ENCODE results near the gene GRAP2. TPM values are rescaled to one million over a fixed set of nuclear protein-coding genes. Genes with fewer than 3 reads are reported as not detected.

Gene GRAP2
- total RNA-seq, 1 donor from 2014 or later = 4.2 TPM

DNA sequence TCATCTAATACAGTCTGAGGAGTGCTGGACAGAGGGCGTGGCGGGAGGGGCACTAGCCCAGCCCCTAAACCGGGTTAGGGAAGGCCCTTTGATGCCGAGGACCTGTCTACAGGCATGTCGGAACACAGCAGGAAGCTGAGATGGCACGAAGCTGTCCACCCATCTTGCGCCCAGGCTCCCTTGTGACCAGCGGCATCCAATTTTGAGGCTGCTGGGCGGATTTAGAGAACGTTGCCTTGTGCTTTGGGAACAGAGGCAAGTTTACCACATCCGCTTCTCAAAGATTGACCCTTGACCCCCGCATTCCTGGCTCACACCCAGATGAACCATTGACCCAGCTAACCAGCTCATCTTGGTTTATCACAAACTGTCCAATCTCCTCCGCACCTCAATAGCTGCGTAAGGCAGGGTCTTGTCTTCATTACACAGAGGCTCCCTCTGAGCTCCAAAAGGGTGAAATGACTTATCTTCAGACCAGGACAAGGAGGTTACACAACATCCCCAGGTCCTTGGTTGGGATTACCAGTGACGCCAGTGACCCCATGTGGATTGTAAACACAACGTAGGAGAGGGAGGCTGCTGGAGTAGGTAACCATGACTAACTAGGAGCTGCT, 98.4 kb downstream of the GRAP2 start:
- peaks cover 29% of the 10 kb centered on the region for H3K27me3 Mint-ChIP-seq
- H3K4me3 Mint-ChIP-seq = no peak overlapping the region
- no peak overlapping the region for H3K27ac Mint-ChIP-seq
- H3K4me1 Mint-ChIP-seq = no peaks in the 10 kb centered on the region
- no peak for TF ChIP-seq CTCF (IDR thresholded peaks at IDR 0.05)
- POLR2A ChIA-PET = no interaction called here
- intact Hi-C loops (cut with micrococcal nuclease) = no loop called here
- CTCF ChIA-PET = interaction anchor here (0.8 kb wide), 1 partner anchor 52 kb away, joined by 3 read pairs; no protein-coding TSS in a partner anchor
- ATAC-seq (ENCODE audit: low read depth) (no peak), DNase-seq (no peak)
- no peaks in the 10 kb centered on the region for H3K9me3 Mint-ChIP-seq
- no peaks in the 10 kb centered on the region for H3K36me3 Mint-ChIP-seq (ENCODE audit: low read depth)

GRCh38 chr22:40000171-40000570, 99.3 kb downstream of the GRAP2 start:
- peaks cover 31% of the 10 kb centered on the region for H3K27me3 Mint-ChIP-seq

GRCh38 chr22:40001106-40001505, 100.2 kb downstream of the GRAP2 start:
- ATAC-seq (ENCODE audit: low read depth) (no peak), DNase-seq (no peak)
- Mint-ChIP-seq H3K4me3 (no peak overlapping the region), H3K27me3 (peaks cover 27% of the 10 kb centered on the region), H3K36me3 (ENCODE audit: low read depth) (no peaks in the 10 kb centered on the region), H3K4me1 (no peaks in the 10 kb centered on the region), H3K27ac (no peak overlapping the region), H3K9me3 (no peaks in the 10 kb centered on the region)
- intact Hi-C loops (cut with micrococcal nuclease) = no loop called here
- ChIA-PET CTCF (interaction anchor here (2.0 kb wide), 1 partner anchor 24 kb away, joined by 7 read pairs; no protein-coding TSS in a partner anchor), POLR2A (interaction anchor here (0.6 kb wide), 1 partner anchor 448 kb away, joined by 6 read pairs; no protein-coding TSS in a partner anchor)
- TF ChIP-seq CTCF (IDR thresholded peaks at IDR 0.05) = no peak

More at GRCh38 chr22:40000171-40000570, 99.3 kb downstream of the GRAP2 start:
- H3K36me3 Mint-ChIP-seq (ENCODE audit: low read depth) = no peaks in the 10 kb centered on the region
- ChIA-PET CTCF (interaction anchor here (2.0 kb wide), 1 partner anchor 25 kb away, joined by 7 read pairs; no protein-coding TSS in a partner anchor), POLR2A (interaction anchor here (0.6 kb wide), 1 partner anchor 1085 kb away, joined by 6 read pairs; no protein-coding TSS in a partner anchor)
- ATAC-seq (ENCODE audit: low read depth) = no peak
- intact Hi-C loops (cut with micrococcal nuclease) = no loop called here
- H3K4me1 Mint-ChIP-seq = no peaks in the 10 kb centered on the region
- TF ChIP-seq CTCF (IDR thresholded peaks at IDR 0.05) = no peak
- H3K27ac Mint-ChIP-seq = no peak overlapping the region
- no peak overlapping the region for H3K4me3 Mint-ChIP-seq
- H3K9me3 Mint-ChIP-seq = no peaks in the 10 kb centered on the region
- DNase-seq = no peak

DNA sequence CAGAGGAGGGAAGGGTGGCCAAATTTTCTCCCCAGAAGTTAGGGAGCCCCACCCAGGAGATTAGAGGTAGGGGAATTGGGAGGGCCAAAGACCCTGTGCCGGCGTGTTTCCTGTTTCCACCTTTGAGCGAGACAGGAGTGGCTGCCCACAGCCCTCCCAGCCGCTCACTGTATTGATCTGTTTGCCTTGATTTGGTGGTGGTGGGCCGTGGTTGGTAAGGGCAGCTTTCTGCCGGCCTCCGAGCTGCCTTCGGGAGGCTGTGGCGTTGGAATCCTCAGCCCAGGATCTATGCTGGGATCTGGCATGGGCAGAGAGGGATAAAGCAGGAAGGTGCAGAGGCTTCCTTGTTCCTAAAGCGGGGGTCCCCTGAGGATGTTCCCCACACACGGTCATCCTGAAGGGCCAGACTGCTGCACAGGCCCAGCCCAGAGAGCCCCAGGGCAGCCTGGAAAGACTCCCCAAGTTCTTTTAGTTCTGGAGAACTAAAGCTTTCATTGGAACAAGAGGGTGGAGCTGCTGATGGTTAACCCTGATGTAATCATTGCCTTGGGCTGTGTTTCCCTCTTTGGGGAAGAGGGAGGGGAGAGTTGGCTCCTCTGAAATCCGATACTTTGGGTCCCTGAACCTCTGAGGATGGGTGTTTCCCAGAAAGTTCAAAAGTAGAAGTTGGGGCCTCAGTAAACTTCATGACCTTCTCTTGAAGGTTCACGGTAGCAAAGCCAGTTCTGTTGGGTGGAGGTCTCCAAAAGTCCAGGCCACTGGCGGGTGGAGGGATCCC, 101.1 kb downstream of the GRAP2 start:
- CTCF ChIA-PET = interaction anchor here (2.0 kb wide), 1 partner anchor 23 kb away, joined by 7 read pairs; no protein-coding TSS in a partner anchor
- TF ChIP-seq CTCF (IDR thresholded peaks at IDR 0.05) = no peak

More for the DNA sequence above, 101.1 kb downstream of the GRAP2 start:
- Mint-ChIP-seq H3K4me1 (no peaks in the 10 kb centered on the region), H3K27ac (no peak overlapping the region), H3K9me3 (no peaks in the 10 kb centered on the region), H3K36me3 (ENCODE audit: low read depth) (no peaks in the 10 kb centered on the region), H3K4me3 (no peak overlapping the region), H3K27me3 (peaks cover 25% of the 10 kb centered on the region)
- DNase-seq (no peak), ATAC-seq (ENCODE audit: low read depth) (no peak)
- intact Hi-C loops (cut with micrococcal nuclease) = no loop called here
- POLR2A ChIA-PET = interaction anchor here (0.6 kb wide), 1 partner anchor 449 kb away, joined by 6 read pairs; no protein-coding TSS in a partner anchor

Measured in activated B cell treated with CpG ODN at 0.5 μM for 24 hours (primary cell).